GM20431 (cell line): ENCODE results near the gene TBX4.
"Not testable (repeated sequence)": the region's sequence is repeated elsewhere in the genome, so short reads cannot be mapped to it uniquely, and the experiment has no call there.

Experiments
- in situ Hi-C: fragments of 300-500 bp; cut with MseI, MboI; formaldehyde crosslinking; loops from one replicate; pipeline ENCODE4 v1.15.0; 2020; ENCODE audit warnings: low sequenced_read_pairs; ENCODE audit not compliant: unreplicated experiment

TBX4 gene

GRCh38 chr17:61510991-61511390 lies 58.8 kb downstream of the TBX4 start:
- in situ Hi-C loops = no loop called here

- in situ Hi-C loops = no loop called here
Observed at GRCh38 chr17:61511480-61512182, 59.4 kb downstream of the TBX4 start.

- in situ Hi-C loops = no loop called here
Observed at GRCh38 chr17:61514491-61514890, 62.3 kb downstream of the TBX4 start.

- in situ Hi-C loops = no loop called here
Observed at GRCh38 chr17:61517265-61517664, 65.0 kb downstream of the TBX4 start.

GRCh38 chr17:61517843-61518606 lies 65.8 kb downstream of the TBX4 start:
- in situ Hi-C loops = no loop called here

GRCh38 chr17:61519139-61519538 lies 66.9 kb downstream of the TBX4 start:
- in situ Hi-C loops = no loop called here

GRCh38 chr17:61519754-61520440 lies 67.7 kb downstream of the TBX4 start:
- in situ Hi-C loops = no loop called here

- in situ Hi-C loops = no loop called here
Observed at GRCh38 chr17:61520897-61521296, 68.7 kb downstream of the TBX4 start.

- in situ Hi-C loops = no loop called here
Observed at GRCh38 chr17:61522088-61522487, 69.9 kb downstream of the TBX4 start.

GRCh38 chr17:61524319-61524718 lies 72.1 kb downstream of the TBX4 start:
- in situ Hi-C loops = no loop called here

- in situ Hi-C loops = not testable (repeated sequence)
Observed at GRCh38 chr17:61527441-61527840, 75.2 kb downstream of the TBX4 start.

- in situ Hi-C loops = no loop called here
Observed at GRCh38 chr17:61528171-61528570, 75.9 kb downstream of the TBX4 start.

GRCh38 chr17:61531223-61531622 lies 79.0 kb downstream of the TBX4 start:
- in situ Hi-C loops = no loop called here

- in situ Hi-C loops = no loop called here
Observed at GRCh38 chr17:61532826-61533225, 80.6 kb downstream of the TBX4 start.

- in situ Hi-C loops = no loop called here
Observed at GRCh38 chr17:61533797-61534196, 81.6 kb downstream of the TBX4 start.

- in situ Hi-C loops = no loop called here
Observed at GRCh38 chr17:61534414-61534813, 82.2 kb downstream of the TBX4 start.
